Subcutaneous abdominal adipose tissue (tissue), 5 donors: ENCODE results near the gene OSBPL6.

Experiments
- H3K27ac ChIP-seq: one replicate; pipeline ENCODE4 v1.7.0; 2013; ENCODE audit warnings: low read depth, mild to moderate bottlenecking, inconsistent platforms, low read length, moderate library complexity
- H3K27me3 ChIP-seq, 5 donors: one replicate each; pipeline ENCODE4 v1.7.0; 2013; ENCODE audit warnings: low read length in 5 of 5, inconsistent platforms in 1 of 5; ENCODE audit not compliant: control insufficient read depth in 5 of 5, insufficient read depth in 4 of 5
- H3K36me3 ChIP-seq, 5 donors: one replicate each; pipeline ENCODE4 v1.7.0; 2013; ENCODE audit warnings: low read length in 5 of 5; ENCODE audit not compliant: control insufficient read depth in 5 of 5, insufficient read depth in 5 of 5
- H3K4me1 ChIP-seq, 5 donors: one replicate each; pipeline ENCODE4 v1.7.0; 2013; ENCODE audit warnings: low read length in 5 of 5, mild to moderate bottlenecking in 3 of 5, moderate library complexity in 1 of 5; ENCODE audit not compliant: control insufficient read depth in 5 of 5, insufficient read depth in 5 of 5
- H3K4me3 ChIP-seq, 5 donors: one replicate each; pipeline ENCODE4 v1.7.0; 2013; ENCODE audit warnings: low read length in 5 of 5, low read depth in 1 of 5
- H3K9ac ChIP-seq, 5 donors: one replicate each; pipeline ENCODE4 v1.7.0; 2013; ENCODE audit warnings: low read length in 5 of 5, mild to moderate bottlenecking in 4 of 5, moderate library complexity in 3 of 5
- H3K9me3 ChIP-seq, 5 donors: one replicate each; pipeline ENCODE4 v1.7.0; 2013; ENCODE audit warnings: low read length in 5 of 5; ENCODE audit not compliant: control insufficient read depth in 5 of 5
- donor health status: healthy.
- donor health status: healthy.
- donor health status: healthy.
- donor health status: healthy.
- donor health status: healthy.

Gene OSBPL6

DNA sequence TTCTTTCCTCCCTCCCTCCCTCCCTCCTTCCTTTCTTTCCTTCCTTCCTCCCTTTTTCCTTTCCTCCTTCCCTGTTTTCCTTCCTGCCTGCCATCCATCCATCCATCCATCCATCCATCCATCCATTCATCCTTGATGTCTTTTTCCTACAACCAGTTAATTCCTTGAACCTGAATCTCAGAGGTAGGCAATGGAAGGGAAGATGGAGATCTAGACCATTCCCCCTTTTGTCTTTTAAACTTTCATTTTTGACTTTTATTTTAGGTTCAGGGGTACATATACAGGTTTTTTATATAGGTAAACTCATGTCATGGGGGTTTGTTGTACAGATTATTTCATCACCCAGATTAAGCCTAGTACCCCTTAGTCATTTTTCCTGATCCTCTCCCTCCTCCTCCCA, 97.4 kb downstream of the OSBPL6 start:
- Histone ChIP-seq H3K4me3 (no peak overlapping the region), H3K27me3 (no peaks in the 10 kb centered on the region), H3K36me3 (peaks cover 0 to 2% (median 0%) of the 10 kb centered on the region in 5 donors), H3K9me3 (no peaks in the 10 kb centered on the region), H3K4me1 (peaks cover 0 to 3% (median 0%) of the 10 kb centered on the region in 5 donors), H3K27ac (no peak overlapping the region), H3K9ac (no peak overlapping the region)

- Histone ChIP-seq H3K4me1 (peaks cover 0 to 5% (median 0%) of the 10 kb centered on the region in 5 donors), H3K9me3 (no peaks in the 10 kb centered on the region), H3K4me3 (no peak overlapping the region), H3K27me3 (no peaks in the 10 kb centered on the region), H3K9ac (no peak overlapping the region), H3K36me3 (peaks cover 0 to 2% (median 0%) of the 10 kb centered on the region in 5 donors), H3K27ac (no peak overlapping the region)
Measured at GRCh38 chr2:178292586-178292985, 98.3 kb downstream of the OSBPL6 start.

GRCh38 chr2:178295115-178295514, 100.8 kb downstream of the OSBPL6 start:
- H3K4me3 ChIP-seq = no peak overlapping the region
- H3K36me3 ChIP-seq = peaks cover 0 to 2% (median 0%) of the 10 kb centered on the region in 5 donors
- H3K4me1 ChIP-seq = peaks cover 0 to 11% (median 5%) of the 10 kb centered on the region in 5 donors
- H3K27ac ChIP-seq = no peak overlapping the region
- no peaks in the 10 kb centered on the region for H3K9me3 ChIP-seq
- H3K27me3 ChIP-seq = no peaks in the 10 kb centered on the region
- H3K9ac ChIP-seq = no peak overlapping the region

GRCh38 chr2:178295906-178296305, 101.6 kb downstream of the OSBPL6 start:
- Histone ChIP-seq H3K27ac (no peak overlapping the region), H3K9me3 (no peaks in the 10 kb centered on the region), H3K36me3 (no peaks in the 10 kb centered on the region), H3K4me3 (no peak overlapping the region), H3K27me3 (no peaks in the 10 kb centered on the region), H3K4me1 (peaks cover 0 to 11% (median 5%) of the 10 kb centered on the region in 5 donors), H3K9ac (no peak overlapping the region)

DNA sequence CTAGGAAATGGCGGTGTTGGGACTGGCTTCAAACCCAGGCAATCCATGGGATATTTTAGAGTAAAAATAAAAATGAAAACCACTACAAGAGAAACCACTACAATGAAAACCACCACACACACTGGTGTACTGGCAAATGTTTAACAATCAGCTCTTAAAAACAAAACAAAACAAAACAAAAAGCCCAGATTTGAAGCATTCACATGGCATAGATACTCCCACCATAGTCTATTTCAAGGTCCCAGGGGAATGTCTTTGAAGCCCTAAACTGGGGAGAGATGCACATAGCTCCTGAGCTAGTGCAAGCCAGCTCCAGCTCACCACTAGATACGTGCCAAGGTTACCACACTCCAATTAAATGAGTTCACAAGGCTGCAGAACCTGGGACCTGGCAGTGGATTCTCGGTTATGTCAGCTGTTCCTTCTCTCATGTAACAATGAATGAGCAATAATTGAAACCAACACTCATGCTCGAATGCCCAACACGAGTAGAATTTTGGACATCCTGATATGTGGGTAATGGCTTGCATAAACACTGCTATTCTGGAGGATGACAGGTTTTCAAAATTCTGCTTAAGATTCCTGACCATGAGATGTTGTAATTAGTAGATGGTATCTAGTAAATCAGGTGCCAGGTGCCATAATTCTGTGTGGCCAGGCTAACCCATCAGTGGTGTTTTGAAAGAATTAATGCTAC, 102.2 kb downstream of the OSBPL6 start:
- Histone ChIP-seq H3K9ac (no peak overlapping the region), H3K27me3 (no peaks in the 10 kb centered on the region), H3K4me1 (peaks cover 0 to 11% (median 5%) of the 10 kb centered on the region in 5 donors), H3K27ac (no peak overlapping the region), H3K4me3 (no peak overlapping the region), H3K9me3 (no peaks in the 10 kb centered on the region), H3K36me3 (no peaks in the 10 kb centered on the region)

- no peaks in the 10 kb centered on the region for H3K27me3 ChIP-seq
- H3K36me3 ChIP-seq = no peaks in the 10 kb centered on the region
- H3K4me3 ChIP-seq = no peak overlapping the region
- H3K9me3 ChIP-seq = no peaks in the 10 kb centered on the region
- H3K27ac ChIP-seq = no peak overlapping the region
- peaks cover 0 to 11% (median 5%) of the 10 kb centered on the region in 5 donors for H3K4me1 ChIP-seq
- no peak overlapping the region for H3K9ac ChIP-seq
Measured at GRCh38 chr2:178297091-178297411, 102.7 kb downstream of the OSBPL6 start.

GRCh38 chr2:178298785-178299212, 104.5 kb downstream of the OSBPL6 start:
- Histone ChIP-seq H3K4me1 (peaks cover 0 to 11% (median 5%) of the 10 kb centered on the region in 5 donors), H3K9ac (no peak overlapping the region), H3K27ac (no peak overlapping the region), H3K9me3 (no peaks in the 10 kb centered on the region), H3K4me3 (no peak overlapping the region), H3K27me3 (no peaks in the 10 kb centered on the region), H3K36me3 (no peaks in the 10 kb centered on the region)

DNA sequence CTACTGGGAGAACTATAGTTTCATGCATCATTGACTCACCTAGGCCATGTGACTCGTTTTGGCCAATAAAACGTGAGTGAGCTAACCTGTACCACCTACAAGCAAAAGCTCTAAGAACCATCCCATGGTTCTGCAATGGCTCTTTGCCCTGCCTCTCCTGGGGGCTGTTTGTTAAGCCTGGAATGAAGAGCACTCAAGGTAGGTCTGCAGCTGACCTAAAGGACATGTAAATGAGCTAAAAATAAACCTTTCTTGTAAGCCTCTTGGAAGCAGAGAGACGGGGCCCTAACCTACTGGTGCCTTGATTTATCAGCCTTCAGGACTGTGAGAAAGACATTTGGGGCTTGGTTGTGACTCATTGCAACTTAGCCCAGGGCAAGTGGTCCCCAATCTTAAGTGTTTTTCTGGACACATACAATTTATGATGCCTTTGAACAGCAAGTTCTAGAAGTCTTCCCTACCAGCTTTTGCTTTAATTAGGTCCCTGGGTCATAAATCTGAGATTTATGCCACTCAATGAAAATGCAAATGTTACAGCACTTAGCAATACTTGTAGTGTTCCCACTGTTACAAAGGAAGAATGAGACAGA, 107.4 kb downstream of the OSBPL6 start:
- Histone ChIP-seq H3K27ac (no peak overlapping the region), H3K36me3 (no peaks in the 10 kb centered on the region), H3K4me3 (no peak overlapping the region), H3K9ac (no peak overlapping the region), H3K9me3 (no peaks in the 10 kb centered on the region), H3K27me3 (no peaks in the 10 kb centered on the region), H3K4me1 (peaks cover 0 to 9% (median 5%) of the 10 kb centered on the region in 5 donors)

DNA sequence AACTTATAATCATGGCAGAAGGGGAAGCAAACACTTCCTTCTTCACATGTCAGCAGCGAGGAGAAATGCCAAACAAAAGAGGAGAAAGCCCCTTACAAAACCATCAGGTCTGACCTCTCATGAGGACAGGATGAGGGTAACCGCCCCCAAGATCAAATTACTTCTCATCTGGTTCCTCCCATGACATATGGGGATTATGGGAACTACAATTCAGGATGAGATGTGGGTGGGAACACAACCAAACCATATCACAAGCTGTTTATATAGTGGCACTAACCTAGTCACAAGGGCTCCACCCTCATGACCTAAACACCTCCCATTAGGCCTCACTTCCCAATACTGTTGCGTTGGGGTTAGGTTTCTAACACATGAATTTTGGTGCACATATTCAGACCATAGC, 110.0 kb downstream of the OSBPL6 start:
- Histone ChIP-seq H3K4me1 (peaks cover 0 to 3% (median 0%) of the 10 kb centered on the region in 5 donors), H3K9me3 (no peaks in the 10 kb centered on the region), H3K9ac (no peak overlapping the region), H3K36me3 (peaks cover 0 to 2% (median 0%) of the 10 kb centered on the region in 5 donors), H3K27me3 (no peaks in the 10 kb centered on the region), H3K27ac (no peak overlapping the region), H3K4me3 (no peak overlapping the region)

DNA sequence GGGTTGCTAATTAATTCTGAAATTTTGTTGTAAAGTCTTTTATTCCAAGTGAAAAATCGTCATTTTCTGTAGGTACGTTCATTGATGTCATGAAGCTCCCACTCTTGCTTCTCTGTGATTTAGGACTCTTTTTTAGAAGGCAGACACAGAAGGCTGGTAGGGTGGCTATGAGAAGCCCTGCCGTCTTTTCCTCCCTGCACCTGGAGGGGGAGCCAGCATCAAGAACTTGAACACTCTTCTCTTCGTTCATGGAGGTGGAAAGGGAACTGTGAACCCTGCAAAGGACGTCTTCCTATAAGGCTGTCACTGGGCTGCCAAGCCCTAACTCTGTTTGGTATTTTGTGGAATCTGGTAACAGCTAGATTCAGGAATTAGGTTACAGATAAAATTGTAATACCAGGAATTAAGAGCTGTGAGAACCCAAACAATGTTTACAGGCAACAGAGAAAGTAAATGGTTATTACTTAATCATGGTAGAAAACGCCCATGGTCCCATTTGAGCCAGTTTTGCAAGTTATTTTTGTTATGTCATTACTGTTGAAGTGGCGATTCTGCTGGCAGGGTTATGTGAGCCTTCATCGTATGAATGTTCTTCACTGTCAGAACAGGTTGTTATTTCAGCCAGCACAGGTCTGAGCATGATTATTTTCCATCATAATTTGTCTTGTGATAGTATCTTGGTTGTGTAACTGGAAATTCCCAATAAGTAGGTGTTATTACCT, 112.2 kb downstream of the OSBPL6 start:
- Histone ChIP-seq H3K9ac (no peak overlapping the region), H3K36me3 (peaks cover 0 to 2% (median 0%) of the 10 kb centered on the region in 5 donors), H3K27ac (no peak overlapping the region), H3K4me1 (no peaks in the 10 kb centered on the region), H3K27me3 (no peaks in the 10 kb centered on the region), H3K9me3 (no peaks in the 10 kb centered on the region), H3K4me3 (no peak overlapping the region)
